ENCODE results near the gene BTNL8. TPM values are rescaled to one million over a fixed set of nuclear protein-coding genes. Genes with fewer than 3 reads are reported as not detected.

BTNL8 gene
- total RNA-seq: not detected

GRCh38 chr5:180898621-180899246, at the start of gene BTNL8:
BTNL8 (plus strand) TSS chr5:180899159; CDS start chr5:180899311, 152 bp downstream.
- no peak for ATAC-seq

GRCh38 chr5:180849827-180850226, 49.1 kb upstream of the BTNL8 start:
- ATAC-seq: no peak

- ATAC-seq: no peak
Measured at GRCh38 chr5:180850434-180851078, 48.4 kb upstream of the BTNL8 start.

GRCh38 chr5:180852495-180852894, 46.5 kb upstream of the BTNL8 start:
- no peak for ATAC-seq

- no peak for ATAC-seq
Measured at GRCh38 chr5:180853121-180853847, 45.7 kb upstream of the BTNL8 start.

GRCh38 chr5:180853848-180854176, 45.1 kb upstream of the BTNL8 start:
- no peak for ATAC-seq

- ATAC-seq: no peak
Measured at GRCh38 chr5:180858586-180858985, 40.4 kb upstream of the BTNL8 start.

GRCh38 chr5:180860273-180860886, 38.6 kb upstream of the BTNL8 start:
- ATAC-seq: peak; percentile 45

GRCh38 chr5:180860887-180861822, 37.8 kb upstream of the BTNL8 start, which contains the start of gene ZFP62:
ZFP62 (minus strand) TSS chr5:180861276; CDS start chr5:180861219, 57 bp downstream.
- peak; percentile 93 for ATAC-seq

GRCh38 chr5:180862645-180863044, 36.3 kb upstream of the BTNL8 start:
- ATAC-seq: no peak

GRCh38 chr5:180865981-180866695, 32.8 kb upstream of the BTNL8 start:
- no peak for ATAC-seq

GRCh38 chr5:180866985-180867384, 32.0 kb upstream of the BTNL8 start:
- ATAC-seq: no peak

GRCh38 chr5:180868960-180869359, 30.0 kb upstream of the BTNL8 start:
- peak; percentile 84 for ATAC-seq

- peak; percentile 61 for ATAC-seq
Measured at GRCh38 chr5:180869587-180869986, 29.4 kb upstream of the BTNL8 start.

GRCh38 chr5:180870276-180871068, 28.5 kb upstream of the BTNL8 start:
- ATAC-seq: no peak

- no peak for ATAC-seq
Measured at GRCh38 chr5:180872419-180872818, 26.5 kb upstream of the BTNL8 start.

GRCh38 chr5:180873615-180874520, 25.1 kb upstream of the BTNL8 start:
- ATAC-seq: peak; percentile 69

GRCh38 chr5:180874804-180875582, 24.0 kb upstream of the BTNL8 start:
- no peak for ATAC-seq

Data from esophagus mucosa (tissue), 1 donor.